HL-60 (cell line): ENCODE data around the gene CTRB1.

Experiments
- DNase-seq, 2 experiments: peaks; one replicate each; pipeline ENCODE4 v3.0.0-alpha.2; 2010 to 2020; ENCODE audit warnings: low read depth in 1 of 2, low spot score in 1 of 2
- H3K27ac ChIP-seq: fragments of 250-450 bp; sonication (Bioruptor Pico); replicated peaks from 2 replicates; pipeline ENCODE4 v1.5.1; 2020; ENCODE audit warnings: mild to moderate bottlenecking, moderate library complexity
- H3K27me3 ChIP-seq: fragments of 250-450 bp; sonication (Bioruptor Pico); 2 replicates; pipeline ENCODE4 v1.5.1; 2021; ENCODE audit warnings: mild to moderate bottlenecking, moderate library complexity; ENCODE audit not compliant: insufficient read depth, poor library complexity, severe bottlenecking
- H3K4me3 ChIP-seq: replicated peaks from 2 replicates; pipeline ENCODE4 v1.5.1; 2011; ENCODE audit warnings: mild to moderate bottlenecking, control low read depth, low read length; ENCODE audit not compliant: insufficient read depth
- GABPA ChIP-seq: IDR thresholded peaks from 2 replicates; pipeline ENCODE4 v1.6.1; 2012; ENCODE audit warnings: low read depth
- POLR2AphosphoS5 ChIP-seq: IDR thresholded peaks from 2 replicates; pipeline ENCODE4 v1.6.1; 2012; ENCODE audit warnings: low read depth
- SPI1 ChIP-seq: IDR thresholded peaks from 2 replicates; pipeline ENCODE4 v1.6.1; 2012; ENCODE audit warnings: low read depth, mild to moderate bottlenecking, borderline replicate concordance
- TF ChIP-seq, protein P1 (sequence below): IDR thresholded peaks from 2 replicates; pipeline ENCODE4 v1.6.1; 2012; ENCODE audit warnings: low read depth; ENCODE audit not compliant: insufficient replicate concordance
- TF ChIP-seq, protein P2 (sequence below): IDR thresholded peaks from one replicate; pipeline ENCODE4 v1.5.1; 2011; ENCODE audit warnings: low read length, control low read depth, inconsistent platforms; ENCODE audit not compliant: insufficient read depth

CTRB1 gene

DNA sequence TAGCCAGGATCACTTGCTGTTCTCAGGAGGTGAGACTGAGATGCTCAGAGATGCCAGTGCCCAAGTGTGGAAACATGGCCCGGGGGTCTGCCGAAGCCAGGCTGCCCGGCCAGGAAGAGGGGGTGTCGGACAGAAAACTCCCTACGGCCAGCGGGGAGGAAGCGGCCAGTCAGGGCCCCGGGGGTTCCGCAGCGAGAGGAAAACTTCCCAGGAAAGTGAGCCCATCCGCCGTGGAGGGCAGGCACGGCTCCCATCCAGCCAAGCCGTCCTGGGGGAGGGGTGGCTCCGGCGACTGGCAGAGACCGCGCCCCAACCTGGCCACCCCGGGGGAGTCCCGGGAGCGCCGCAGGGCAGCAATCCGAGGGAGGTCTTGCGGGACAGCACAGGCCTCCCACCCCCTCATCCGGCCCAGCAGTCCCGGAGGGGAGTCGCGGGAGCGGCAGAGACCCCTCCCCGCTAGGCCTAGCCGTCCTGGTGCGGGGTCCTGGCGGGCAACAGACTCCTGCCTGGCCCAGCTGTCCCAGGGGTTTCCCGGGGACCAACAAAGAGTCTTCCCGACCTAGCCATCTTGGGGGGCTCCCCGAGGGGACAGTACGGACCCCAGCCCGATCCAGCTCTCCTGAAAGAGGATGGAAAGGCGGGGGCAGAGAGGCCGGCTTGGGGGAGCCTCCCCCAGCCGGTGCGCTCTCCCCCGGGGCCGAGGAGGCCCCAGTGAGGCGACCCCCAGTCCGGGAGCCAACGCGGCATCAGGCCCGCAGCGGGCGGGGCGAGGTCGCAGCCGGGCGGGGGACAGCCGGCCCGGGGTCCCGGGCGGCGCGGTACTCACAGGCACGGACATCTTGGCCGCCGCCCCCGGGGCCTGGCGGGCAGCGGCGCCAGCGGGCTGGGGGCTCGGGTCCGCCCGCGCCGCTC, 46.5 kb downstream of the CTRB1 start:
- Histone ChIP-seq H3K27ac (no peak overlapping the region), H3K4me3 (no peak overlapping the region; the same call in 1 of the 2 replicates), H3K27me3 (peaks cover 51% of the 10 kb centered on the region)
- no peak for DNase-seq
- no peak for TF ChIP-seq POLR2AphosphoS5
- TF ChIP-seq, protein P1, sequence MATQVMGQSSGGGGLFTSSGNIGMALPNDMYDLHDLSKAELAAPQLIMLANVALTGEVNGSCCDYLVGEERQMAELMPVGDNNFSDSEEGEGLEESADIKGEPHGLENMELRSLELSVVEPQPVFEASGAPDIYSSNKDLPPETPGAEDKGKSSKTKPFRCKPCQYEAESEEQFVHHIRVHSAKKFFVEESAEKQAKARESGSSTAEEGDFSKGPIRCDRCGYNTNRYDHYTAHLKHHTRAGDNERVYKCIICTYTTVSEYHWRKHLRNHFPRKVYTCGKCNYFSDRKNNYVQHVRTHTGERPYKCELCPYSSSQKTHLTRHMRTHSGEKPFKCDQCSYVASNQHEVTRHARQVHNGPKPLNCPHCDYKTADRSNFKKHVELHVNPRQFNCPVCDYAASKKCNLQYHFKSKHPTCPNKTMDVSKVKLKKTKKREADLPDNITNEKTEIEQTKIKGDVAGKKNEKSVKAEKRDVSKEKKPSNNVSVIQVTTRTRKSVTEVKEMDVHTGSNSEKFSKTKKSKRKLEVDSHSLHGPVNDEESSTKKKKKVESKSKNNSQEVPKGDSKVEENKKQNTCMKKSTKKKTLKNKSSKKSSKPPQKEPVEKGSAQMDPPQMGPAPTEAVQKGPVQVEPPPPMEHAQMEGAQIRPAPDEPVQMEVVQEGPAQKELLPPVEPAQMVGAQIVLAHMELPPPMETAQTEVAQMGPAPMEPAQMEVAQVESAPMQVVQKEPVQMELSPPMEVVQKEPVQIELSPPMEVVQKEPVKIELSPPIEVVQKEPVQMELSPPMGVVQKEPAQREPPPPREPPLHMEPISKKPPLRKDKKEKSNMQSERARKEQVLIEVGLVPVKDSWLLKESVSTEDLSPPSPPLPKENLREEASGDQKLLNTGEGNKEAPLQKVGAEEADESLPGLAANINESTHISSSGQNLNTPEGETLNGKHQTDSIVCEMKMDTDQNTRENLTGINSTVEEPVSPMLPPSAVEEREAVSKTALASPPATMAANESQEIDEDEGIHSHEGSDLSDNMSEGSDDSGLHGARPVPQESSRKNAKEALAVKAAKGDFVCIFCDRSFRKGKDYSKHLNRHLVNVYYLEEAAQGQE, result no peak
- TF ChIP-seq SPI1, result no peak

DNA sequence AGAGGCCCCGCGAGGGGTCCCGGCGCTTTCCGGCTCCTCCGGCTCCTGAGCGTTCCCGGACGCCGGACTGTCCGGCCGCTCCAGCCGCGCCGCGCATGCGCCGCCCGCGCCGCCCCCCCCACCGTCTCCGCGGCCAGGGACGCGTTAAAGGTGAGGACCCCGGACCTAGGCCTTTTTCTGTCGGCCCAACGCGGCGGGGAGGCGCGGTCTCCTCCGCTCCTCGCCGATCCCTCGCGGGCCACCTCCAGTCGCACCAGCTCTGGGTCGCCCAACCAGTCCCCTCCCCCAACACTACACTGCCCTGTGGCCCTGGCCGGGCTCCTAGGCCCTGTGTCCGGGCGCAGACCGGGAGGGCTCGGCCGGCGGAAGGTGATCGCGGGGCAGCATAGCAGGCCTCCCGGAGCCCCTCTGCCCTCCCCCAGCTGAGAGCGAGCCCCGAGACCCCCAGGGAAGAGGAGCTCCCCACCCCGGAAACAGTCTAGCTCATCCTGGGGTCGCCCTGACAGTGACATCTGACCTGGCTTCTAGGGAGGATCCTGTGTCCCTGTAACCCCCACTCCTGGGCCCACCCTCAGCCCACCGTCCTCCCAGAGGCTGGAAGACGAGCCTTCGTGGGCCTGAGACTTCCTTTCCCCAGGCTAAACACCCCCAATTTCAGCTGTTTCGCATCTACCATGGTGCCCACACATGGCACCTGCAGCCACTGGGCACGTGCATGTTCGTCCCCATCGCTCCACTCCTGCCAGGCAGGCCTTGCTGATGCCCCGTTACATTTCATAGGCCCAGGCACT, 47.3 kb downstream of the CTRB1 start:
- DNase-seq, result no peak
- Histone ChIP-seq H3K27ac (no peak overlapping the region), H3K4me3 (no peak overlapping the region; the same call in 1 of the 2 replicates), H3K27me3 (peaks cover 54% of the 10 kb centered on the region)
- TF ChIP-seq POLR2AphosphoS5 (no peak), GABPA (no peak), SPI1 (no peak)
- TF ChIP-seq, protein P2, sequence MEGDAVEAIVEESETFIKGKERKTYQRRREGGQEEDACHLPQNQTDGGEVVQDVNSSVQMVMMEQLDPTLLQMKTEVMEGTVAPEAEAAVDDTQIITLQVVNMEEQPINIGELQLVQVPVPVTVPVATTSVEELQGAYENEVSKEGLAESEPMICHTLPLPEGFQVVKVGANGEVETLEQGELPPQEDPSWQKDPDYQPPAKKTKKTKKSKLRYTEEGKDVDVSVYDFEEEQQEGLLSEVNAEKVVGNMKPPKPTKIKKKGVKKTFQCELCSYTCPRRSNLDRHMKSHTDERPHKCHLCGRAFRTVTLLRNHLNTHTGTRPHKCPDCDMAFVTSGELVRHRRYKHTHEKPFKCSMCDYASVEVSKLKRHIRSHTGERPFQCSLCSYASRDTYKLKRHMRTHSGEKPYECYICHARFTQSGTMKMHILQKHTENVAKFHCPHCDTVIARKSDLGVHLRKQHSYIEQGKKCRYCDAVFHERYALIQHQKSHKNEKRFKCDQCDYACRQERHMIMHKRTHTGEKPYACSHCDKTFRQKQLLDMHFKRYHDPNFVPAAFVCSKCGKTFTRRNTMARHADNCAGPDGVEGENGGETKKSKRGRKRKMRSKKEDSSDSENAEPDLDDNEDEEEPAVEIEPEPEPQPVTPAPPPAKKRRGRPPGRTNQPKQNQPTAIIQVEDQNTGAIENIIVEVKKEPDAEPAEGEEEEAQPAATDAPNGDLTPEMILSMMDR, result no peak
- TF ChIP-seq, protein P1, result no peak

DNA sequence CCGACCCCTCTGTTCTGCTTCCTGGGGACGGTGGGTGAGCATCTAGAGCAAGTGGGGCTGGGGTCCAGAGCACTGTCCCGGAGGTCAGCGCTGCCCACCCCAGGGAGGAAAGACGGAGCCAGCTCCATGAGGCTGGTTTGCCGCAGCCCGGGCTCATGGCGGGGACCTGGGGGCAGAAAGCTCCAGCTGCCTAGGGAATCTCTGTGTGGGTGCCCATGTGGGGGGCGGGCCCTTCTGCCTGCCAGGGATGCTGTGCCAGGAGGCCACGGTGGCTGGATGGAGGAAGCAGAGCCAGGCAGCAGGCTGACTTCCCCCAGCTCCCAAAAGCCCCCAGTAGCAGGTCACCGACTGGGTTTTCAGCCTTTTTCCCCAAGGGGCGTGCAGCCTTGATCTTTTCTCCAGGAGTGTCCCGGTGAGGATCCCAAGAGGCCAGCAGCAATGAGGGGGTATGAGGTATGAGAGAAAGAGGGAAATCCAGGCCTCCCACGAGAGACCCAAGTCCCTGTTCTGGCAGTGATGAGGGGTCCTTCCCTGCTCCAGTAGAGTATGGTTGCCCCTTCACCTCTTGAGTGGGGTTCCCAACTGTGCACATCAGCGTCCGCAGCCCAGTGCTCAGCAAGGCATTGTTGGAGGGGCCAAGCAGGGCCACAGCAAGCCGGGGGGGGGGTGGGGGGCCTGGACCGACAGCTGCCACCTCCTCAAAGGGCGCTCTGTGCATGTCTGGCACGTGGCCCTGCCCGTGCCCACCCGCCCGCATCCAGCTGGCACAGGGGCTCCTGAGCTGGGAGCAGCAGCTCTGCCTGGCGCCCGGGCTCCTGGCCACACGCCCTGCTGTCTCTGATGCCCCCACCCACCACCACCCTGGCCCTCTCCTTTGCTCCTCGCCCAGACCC, 48.2 kb downstream of the CTRB1 start:
- DNase-seq, result no peak
- TF ChIP-seq SPI1 (no peak), POLR2AphosphoS5 (no peak), GABPA (no peak)
- TF ChIP-seq, protein P1, result no peak
- TF ChIP-seq, protein P2, result no peak
- H3K4me3 ChIP-seq, result no peak overlapping the region
- peaks cover 61% of the 10 kb centered on the region for H3K27me3 ChIP-seq
- no peak overlapping the region for H3K27ac ChIP-seq
